Measurements from ENCODE around the gene EMC7.

The EMC7 gene

DNA sequence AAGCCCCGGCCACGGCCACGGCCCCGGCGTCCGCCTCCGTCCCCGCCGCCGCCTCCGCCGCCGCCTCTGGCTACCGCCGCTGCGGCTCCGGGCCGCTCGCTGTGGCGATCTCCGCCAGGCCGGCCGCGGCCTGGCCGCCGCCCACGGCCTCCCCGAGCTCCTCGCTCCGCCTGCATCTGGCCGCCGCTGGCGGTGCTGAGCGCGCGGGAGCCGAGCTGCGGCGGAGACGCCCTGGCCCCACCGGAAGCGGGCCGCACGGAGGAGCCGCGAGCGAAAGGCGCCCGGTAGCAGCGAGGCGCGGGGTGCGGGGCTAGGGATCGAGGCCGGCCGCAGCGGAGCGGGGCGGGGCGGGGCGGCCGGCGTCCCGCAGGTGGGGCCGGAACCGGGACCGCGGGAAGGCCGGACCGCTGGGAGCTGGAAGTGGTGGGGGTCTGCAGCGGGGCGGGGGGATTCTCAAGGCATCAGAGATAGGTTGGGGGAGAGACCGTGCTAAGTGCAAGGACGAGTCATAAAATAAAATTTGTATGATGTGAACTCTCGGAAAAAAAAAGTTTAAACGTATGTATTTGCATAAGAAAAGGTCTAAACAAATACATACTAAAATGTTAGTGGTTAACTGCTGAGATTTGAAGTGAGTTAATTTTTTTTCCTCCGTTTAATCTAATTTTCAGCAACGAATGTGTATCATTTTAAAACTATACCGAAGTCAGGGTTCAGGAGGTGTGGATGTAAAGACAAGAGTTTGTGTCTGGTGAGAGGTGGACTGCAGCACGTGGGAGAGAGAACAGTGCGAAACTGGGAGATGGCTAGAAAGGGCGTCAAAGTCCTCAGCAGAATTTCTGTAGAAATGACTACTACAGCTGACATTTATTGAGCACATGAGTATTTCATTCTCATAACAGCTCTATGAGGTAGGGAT, 62.5 kb downstream of the EMC7 start, which contains the start of gene AVEN:
Gene AVEN (minus strand): TSS at position 334 of the 919 bp plus-strand sequence. CDS start 158 bp downstream, at position 176.
- TF ChIP-seq GATA1 (IDR thresholded peaks at IDR 0.05; ENCODE audit: low read depth, low read length) (no peak), POLR2A (IDR thresholded peaks at IDR 0.05; ENCODE audit: low read length) (peak; percentile 46)
- DNase-seq: peak; percentile 80 to 83

GRCh38 chr15:34038023-34038870, 63.4 kb downstream of the EMC7 start:
- TF ChIP-seq POLR2A (IDR thresholded peaks at IDR 0.05; ENCODE audit: low read length) (peak; percentile 86), GATA1 (IDR thresholded peaks at IDR 0.05; ENCODE audit: low read depth, low read length) (no peak)
- DNase-seq: peak; percentile 87 to 88
